ENCODE data around the gene RNF212B.
"Not testable (repeated sequence)": the region's sequence is repeated elsewhere in the genome, so short reads cannot be mapped to it uniquely, and the experiment has no call there.

RNF212B gene

DNA sequence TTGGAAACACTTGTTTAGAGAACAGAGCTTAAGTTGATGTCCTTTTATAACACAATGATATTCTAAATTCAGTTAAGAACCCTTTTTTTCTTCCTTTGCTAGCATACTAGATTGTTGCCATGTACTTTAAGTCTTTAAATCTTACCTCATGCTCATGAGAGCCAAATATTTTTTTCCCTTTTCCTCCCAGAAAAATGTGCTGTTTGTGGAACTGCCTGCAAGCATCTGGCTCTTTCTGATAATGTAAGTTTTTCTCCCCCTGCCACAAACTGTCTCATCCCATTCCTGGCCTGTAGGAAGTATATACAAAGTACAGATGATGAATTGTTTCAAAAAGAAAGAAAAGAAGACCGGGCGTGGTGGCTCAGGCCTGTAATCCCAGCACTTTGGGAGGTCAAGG is 5.3 kb downstream of the RNF212B start:
- no peak for DNase-seq (ENCODE audit: low read depth in 2 of 2)

DNA sequence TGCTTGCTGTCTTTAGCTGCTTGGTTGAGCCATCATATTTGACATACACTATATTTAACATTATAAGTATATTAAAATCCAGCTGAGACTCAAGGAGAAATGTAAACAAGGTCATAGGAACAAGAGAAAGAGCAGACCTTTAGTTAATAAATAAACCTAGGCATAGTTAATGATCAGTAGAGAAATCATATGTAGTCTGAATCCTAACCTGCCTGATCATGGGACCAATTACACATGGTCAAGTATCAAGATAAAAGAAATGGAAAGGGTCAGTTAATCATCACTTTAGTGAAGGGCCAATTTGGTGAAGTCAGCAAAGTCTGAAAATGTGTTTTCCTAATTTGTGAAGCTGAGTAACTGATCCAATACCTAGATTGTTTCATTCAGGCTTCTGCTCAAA is 7.5 kb downstream of the RNF212B start:
- no peak for DNase-seq (ENCODE audit: low read depth in 2 of 2)

DNA sequence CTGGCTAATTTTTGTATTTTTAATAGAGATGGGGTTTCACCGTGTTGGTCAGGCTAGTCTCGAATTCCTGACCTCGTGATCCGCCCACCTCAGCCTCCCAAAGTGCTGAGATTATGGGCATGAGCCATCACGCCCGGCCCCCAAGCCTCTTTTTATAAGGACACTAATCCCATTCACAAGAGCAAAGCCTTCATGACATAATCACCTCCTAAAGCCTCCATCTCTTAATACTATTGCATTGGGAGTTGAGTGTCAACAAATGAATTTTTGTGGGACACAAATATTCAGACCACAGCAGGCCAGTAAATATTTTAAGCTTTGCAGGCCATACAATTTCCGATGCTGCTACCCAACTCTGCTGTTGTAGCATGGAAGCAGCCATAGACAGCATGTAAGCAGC is 10.9 kb downstream of the RNF212B start:
- DNase-seq (ENCODE audit: low read depth in 2 of 2) = no peak

DNA sequence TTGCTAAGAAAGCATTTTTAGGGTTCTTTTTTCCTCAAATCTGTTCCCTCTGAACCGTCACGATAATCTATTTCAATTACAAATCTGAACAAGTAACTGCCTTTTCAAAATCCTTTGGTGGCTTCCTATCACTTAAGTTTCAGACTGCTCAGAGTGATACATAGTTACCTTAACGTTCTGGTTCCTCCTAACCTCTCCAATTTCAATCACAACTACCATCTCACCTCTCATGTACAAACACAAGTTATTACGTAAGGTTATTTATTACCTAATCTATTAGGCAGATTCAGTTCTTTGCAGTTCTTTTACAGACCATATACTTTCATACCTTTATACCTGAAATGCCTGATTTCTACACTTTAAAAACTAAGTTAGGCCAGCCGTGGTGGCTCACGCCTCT is 12.1 kb downstream of the RNF212B start:
- DNase-seq (ENCODE audit: low read depth in 2 of 2) = no peak

DNA sequence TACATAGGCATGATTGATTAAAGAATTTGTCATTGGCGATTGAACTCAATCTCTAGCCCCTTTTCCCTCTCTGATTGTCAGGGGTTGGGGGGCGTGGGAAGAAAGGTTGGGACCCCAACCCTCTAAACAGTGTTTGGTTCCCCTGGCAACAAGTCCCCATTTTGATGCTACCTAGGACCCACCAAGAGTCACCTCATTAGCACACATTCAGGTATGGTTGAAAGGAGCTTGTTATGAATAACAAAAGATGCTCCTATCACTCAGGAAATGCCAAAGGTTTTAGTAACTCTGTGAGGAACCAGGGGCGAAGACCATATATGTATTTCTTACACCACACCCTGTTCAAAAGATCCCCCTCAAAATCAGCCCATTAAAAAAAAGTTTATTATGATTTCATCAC is 14.3 kb downstream of the RNF212B start:
- DNase-seq (ENCODE audit: low read depth in 2 of 2) = no peak

DNA sequence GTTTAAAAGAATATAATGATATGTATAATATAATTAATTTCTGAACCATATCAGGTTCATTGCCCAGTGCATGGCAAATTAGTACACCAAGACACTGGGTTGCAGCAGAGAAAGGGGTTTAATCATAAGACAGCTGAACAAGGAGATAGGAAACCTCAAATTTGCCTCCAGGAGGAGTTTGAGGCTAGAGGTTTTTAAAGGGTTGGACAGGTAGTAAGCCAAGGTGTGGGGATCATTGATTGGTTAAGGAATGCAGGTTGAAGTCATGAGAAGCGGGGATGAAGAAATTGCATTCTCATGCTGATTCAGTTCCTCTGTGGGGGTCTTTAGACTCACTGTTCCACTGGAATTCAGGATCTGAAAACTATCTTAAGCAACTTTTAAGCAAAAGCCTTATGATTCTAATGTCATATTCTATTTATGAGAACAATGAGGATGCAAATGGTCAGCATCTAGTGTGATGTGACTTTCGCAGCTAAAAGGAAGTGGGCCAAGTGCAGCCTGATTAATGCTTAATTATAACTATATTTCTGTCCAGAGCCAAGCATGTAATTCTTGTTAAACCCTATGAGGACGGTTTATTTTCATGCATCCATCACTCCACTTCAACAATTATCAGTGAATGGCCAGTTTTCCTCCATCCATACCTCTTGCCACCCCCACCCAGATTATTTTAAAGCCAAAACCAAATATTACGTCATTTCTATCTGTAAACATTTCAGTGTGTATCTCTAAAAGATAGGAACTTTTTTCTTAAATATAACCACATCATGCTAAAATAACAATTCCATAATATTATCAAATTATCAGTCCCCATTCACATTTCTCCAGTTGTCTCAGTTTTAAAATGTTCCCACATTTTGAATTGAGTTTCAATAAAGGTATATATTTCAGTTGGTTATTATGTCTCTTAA is 14.9 kb downstream of the RNF212B start:
- no peak for DNase-seq (ENCODE audit: low read depth in 2 of 2)

DNA sequence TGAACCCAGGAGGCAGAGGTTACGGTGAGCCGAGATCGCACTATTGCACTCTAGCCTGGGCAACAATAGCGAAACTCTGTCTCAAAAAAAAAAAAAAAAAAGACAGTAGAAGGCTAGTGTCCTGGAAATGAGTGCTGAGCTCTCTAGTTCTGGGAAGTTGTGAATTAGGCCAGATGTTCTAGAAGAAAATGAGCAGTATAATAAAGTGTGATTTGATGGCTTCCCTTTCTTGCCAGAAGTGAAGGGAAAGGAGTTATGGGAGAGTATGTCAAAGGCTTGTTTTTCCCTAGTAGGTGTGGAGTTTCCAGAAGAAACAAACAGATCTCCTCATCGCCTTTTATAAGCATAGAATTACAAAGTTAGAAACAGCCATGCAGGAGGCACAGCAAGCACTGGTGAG is 20.5 kb downstream of the RNF212B start:
- no peak for DNase-seq (ENCODE audit: low read depth in 2 of 2)

DNA sequence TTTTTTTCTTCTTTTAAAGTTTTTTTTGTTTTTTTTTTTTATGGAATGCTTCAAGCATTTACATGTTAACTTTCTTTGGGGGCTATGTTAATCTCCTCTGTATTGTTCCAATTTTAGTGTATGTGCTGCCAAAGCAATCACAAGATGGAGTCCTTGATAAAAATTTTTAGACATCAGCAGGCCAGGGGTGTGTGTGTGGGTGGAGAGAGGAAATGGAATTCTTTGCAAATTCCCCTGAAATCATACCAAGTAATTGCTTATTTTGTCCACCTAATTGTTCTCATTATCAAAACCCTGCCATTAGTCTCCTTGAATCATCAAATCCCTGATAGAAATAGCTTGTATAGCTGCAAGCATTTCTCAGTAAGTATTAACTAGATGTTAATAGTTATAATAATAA is 21.7 kb downstream of the RNF212B start:
- DNase-seq (ENCODE audit: low read depth in 2 of 2) = no peak

DNA sequence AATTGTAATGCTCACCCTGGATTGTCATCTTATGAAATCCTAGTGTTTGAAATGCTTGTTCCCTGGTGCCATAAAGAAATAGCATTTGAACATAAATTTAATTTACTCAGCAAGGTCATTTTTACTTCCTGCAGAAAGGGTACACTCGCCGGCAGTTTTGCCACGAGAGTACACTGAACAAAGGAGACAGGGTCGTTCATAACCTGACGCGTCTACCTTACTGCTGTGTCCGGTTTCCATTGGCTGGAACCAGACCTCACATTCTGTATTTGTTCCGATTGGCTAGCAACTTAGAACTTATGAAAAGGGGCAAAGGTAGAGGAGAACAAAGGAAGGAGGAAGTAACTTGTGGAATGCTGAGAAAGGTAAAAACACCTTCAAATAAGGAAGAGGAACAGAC is 23.1 kb downstream of the RNF212B start:
- not testable (repeated sequence) for DNase-seq (ENCODE audit: low read depth in 2 of 2)

DNA sequence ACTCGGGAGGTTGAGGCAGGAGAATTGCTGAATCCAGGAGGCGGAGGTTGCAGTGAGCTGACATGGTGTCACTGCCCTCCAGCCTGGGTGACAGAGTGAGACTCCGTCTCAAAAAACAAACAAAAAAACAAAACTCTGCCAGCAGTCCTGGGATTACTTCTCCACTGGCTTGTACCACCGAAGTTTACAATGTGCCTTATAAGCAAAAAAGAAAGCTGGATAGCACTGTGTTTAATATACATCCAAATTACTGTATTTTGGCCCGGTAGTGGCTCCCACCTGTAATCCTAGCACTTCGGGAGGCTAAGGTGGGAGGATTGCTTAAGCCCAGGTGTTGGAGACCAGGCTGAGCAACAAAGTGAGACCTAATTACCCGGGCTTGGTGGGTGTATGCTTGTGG is 31.5 kb downstream of the RNF212B start:
- DNase-seq (ENCODE audit: low read depth in 2 of 2) = no peak

DNA sequence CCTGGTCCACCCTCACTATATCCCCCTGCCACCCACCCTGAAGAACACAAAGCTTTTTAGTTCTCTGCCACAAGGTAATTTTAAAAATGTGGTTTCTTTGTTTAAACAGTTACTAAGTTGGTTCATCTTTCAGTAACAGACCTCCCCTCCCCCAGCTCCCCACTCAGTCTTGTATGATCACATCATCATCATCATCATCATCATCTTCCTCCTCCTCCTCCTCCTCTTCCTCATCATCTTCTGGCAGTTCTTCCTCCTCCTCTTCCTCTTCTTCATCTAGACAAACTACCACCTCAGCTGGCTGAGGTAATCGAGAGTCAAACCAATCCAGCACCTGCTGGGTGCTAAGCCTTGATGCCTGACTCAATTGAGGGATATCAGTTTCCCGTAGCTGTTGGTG is 37.7 kb downstream of the RNF212B start:
- DNase-seq (ENCODE audit: low read depth in 2 of 2) = no peak

DNA sequence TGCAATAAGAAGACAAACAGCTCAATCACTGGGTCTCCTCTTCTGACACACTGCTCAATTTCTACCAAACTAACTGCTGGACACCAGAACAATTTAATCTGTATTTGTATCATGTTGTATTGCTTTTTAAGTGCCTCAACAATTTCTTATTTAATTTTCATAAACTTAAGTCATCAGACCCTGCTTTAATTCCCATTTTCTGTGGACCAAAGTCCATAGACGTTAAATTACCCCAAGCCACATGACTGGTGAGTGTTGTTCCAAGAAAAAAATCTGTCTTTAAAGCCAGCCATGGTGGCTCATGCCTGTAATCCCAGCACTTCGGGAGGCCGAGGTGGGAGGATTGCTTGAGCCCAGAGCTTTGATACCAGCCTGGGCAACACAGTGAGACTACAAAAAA is 39.5 kb downstream of the RNF212B start:
- no peak for DNase-seq (ENCODE audit: low read depth in 2 of 2)

DNA sequence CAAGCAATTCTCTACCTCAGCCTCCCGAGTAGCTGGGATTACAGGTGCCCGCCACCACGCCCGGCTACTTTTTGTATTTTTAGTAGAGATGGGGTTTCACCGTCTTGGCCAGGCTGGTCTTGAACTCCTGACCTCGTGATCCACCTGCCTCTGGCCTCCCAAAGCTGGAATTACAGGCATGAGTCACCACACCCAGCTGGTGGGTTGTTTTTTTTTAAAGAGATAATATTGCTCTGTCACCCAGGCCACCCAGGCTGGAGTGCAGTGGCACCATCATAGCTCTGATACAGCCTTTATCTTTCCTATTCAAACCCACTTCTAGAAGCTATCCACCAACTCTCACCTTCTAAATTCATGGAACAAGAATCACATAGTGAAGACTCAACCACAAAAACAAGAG is 40.2 kb downstream of the RNF212B start:
- not testable (repeated sequence) for DNase-seq (ENCODE audit: low read depth in 2 of 2)

DNA sequence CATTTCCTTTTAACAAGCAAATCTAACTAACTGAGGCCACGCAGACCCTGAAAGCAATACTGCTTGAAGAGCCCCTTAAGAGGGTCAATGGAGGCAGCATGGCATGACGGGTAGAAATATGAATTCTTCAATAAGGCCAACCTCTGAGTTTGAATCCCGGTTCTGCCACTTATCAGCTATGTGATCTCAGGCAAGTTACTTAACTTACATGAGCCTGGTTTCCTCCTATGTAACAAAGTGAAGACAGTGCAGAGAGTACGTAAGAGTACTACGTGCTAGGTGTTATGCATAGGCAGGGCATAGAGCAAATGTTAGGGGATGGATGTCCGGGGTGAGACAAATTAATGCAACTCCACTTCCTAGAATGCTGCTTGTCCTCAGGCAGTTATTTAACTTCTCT is 43.5 kb downstream of the RNF212B start:
- no peak for DNase-seq (ENCODE audit: low read depth in 2 of 2)

DNA sequence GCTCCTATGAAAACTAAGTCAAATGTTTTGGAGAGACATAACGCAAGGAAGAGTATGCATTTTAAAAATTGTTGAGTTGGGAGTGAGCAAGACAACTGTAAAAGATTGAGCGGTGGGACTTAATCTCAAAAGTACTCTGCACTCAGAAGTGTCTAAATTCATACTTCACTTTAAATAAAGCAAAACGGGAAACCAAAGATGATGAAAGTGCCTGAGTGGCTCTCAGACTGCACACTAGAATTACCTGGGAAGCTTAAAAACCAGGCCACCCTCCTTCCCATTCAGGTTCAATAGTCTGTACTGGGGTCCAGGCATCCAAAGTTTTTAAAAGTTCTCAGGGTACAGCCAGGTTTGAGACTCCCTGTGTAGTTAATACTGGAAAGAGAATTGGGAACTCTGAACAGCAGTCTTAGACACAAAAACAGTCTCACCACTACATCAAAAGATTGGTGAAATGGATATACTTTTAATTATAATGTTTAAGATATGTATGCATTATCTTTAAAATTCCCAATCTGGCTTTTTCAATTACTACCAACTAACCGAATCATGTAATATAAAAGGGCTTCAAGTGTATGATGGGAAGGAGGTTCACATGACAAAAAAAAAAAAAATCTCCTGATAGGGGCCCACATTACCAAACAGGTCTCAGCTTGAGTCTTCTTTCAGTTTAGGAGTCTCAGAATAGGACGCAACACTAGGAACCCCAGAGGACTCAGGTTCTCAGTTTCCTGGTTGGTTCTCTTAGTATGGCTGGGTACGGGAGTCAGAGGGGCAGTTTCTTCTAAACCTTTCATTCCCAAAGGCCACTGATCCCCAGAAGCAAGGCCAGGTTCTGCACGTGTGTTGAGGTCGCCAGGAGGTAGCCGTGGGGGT is 47.2 kb downstream of the RNF212B start:
- peak in 1 of 2 donors; percentile 4 for DNase-seq (ENCODE audit: low read depth in 2 of 2)

DNA sequence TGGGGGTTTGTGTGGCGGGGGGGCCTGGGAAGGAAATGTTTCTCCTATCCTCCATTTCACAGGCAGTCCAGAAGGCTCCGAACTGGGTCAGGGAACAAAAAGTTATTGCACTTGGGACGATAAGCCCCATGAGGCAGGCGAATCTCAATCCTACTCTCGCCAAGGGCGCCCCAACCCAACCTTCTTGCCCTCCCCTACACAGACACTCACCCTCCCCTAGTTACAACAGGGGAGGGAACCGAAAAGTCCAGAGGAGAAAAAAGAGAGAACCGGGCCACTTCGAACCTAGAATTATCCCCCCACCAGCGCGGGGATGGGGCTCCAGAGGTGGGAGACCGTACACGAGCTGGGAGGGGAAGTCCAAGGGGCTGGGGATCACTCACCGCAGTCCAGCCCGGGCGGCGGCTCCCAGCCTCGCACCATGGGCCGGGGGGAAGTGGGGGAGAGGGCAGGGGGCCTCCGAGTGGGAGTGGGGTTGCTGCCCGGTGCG is 47.8 kb downstream of the RNF212B start:
- DNase-seq (ENCODE audit: low read depth in 2 of 2) = no peak

DNA sequence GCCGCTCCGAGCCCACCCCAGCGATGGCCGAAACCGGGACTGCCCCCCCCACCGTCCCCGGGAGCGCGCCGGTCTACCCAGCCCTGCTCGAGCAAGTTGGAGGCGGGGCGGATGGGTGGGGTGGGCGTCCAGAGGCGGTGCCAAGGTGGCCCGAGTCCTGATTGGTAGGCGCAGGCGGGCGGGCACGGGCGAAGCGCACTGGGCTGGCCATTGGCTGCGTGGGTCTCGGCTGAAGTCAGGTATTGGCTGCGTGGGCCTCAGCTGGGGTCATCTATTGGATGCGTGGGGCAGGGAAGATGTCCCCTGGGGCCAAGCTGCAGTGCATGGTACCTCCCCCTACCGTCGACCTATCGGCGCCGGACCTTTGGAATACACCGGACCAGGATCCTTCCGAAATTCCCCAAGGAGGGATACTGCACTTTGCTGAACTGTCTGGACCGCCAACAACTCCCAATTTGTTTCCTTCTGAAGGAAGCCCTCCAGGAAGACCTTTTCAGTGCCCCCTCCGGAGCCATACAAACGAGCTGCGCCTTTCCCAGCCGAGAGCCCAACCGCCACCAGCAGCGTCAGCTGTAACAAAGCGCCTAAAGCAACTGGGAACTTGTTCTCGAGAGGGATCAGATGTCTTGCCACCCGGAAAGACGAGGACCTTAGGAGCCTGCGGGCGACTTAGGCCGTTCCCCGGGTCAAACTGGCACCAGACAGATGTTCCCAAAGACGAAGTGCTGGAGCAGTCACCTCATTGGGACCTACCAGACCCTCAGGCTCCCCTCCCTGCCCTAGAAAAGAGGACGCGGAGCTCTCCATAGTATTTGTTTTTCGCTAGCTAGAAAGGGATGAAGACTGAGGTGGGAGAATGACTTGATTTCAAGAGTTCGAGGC is 48.5 kb downstream of the RNF212B start, which contains the start of gene HOMEZ:
Gene HOMEZ (minus strand): TSS at position 113 of the 882 bp plus-strand sequence. CDS start 180 bp downstream, outside the sequence.
- DNase-seq (ENCODE audit: low read depth in 2 of 2) = peak; percentile 97 to 98

DNA sequence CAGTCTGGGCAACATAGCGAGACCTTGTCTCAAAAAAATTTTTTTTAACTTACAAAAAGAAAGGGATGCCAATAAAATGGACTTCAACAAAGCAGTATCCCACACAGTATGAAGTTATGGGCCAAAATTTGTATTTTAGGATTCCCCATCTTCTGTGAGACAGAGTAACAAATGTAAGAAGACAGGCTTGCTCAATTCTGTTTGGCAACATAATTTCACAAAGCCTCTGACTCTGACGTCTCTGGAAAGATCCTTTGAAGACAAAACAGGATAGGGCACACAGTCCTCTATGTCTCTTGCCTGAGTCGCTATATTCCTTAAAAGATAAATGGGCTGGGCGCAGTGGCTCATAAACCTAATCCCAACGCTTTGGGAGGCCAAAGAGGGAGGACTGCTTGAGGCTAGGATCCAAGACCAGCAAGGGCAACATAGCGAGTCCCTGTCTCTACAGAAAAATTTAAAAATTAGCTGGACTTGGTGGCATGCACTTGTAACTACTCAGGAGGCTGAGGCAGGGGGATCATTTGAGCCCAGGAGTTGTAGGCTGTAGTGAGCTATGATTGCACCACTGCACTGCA is 49.3 kb downstream of the RNF212B start:
- no peak for DNase-seq (ENCODE audit: low read depth in 2 of 2)

DNA sequence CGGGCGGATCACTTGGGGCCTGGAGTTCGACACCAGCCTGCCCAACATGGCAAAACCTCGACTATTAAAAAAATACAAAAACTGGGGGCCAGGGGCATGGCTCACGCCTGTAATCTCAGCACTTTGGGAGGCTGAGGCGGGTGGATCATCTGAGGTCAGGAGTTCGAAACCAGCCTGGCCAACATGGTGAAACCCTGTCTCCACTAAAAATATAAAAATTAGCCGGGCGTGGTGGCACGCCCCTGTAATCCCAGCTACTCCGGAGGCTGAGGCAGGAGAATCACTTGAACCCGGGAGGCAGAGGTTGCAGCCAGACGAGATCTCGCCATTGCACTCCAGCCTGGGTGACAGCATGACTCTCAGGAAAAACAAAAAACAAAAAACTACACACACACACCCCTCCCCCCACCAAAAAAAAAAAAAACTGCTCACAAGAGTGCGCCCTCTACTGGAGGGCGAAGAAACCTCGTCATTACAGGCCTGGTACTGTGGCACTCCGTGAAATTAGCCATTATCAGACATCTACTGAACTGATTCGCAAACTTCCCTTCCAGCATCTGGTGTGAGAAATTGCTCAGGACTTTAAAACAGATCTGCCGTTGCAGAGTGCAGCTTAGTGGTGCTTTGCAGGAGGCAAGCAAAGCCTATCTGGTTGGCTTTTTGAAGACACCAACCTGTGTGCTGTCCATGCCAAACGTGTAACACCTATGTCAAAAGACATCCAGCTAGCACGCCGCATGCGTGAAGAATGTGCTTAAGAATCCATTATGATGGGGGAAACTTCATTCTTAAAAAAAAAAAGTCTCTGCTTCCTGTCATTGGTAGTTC is 57.2 kb downstream of the RNF212B start:
- DNase-seq (ENCODE audit: low read depth in 2 of 2) = peak; percentile 27 to 34

All from stimulated activated CD4-positive, alpha-beta T cell treated with anti-CD3 and anti-CD28 coated beads, Interleukin-4, amount 100 ng/mL, for 48 hours (primary cell).